ENCODE results near the gene OSGEP. TPM values are rescaled to one million over a fixed set of nuclear protein-coding genes. Genes with fewer than 3 reads are reported as not detected.

OSGEP gene
- polyA plus RNA-seq, 2 donors, result 22.8 to 34.7 TPM

- no peak overlapping the region for H3K4me3 ChIP-seq (ENCODE audit: low read depth in 1 of 2, low read length in 2 of 2)
- no peaks in the 10 kb centered on the region for H3K4me1 ChIP-seq (ENCODE audit: control insufficient read depth in 2 of 2, insufficient read depth in 2 of 2, low read length in 1 of 2)
- H3K9me3 ChIP-seq (ENCODE audit: control insufficient read depth in 2 of 2, insufficient read depth in 1 of 2, low read depth in 1 of 2, low read length in 1 of 2), result no peaks in the 10 kb centered on the region
- H3K27ac ChIP-seq (ENCODE audit: low read depth in 2 of 2, low read length in 1 of 2), result no peak overlapping the region
- peaks cover 20% of the 10 kb centered on the region in 2 donors for H3K36me3 ChIP-seq (ENCODE audit: control insufficient read depth in 2 of 2, insufficient read depth in 2 of 2, low read length in 1 of 2)
- H3K27me3 ChIP-seq (ENCODE audit: control insufficient read depth in 1 of 2, insufficient read depth in 2 of 2, low read length in 2 of 2), result no peaks in the 10 kb centered on the region
- WGBS, 2 donors, result 84 to 90% methylated on average over 2 of the region's 2 CpGs
Observed at GRCh38 chr14:20409226-20409625, 45.4 kb downstream of the OSGEP start.

- Histone ChIP-seq H3K36me3 (ENCODE audit: control insufficient read depth in 2 of 2, insufficient read depth in 2 of 2, low read length in 1 of 2) (peaks cover 23 to 26% of the 10 kb centered on the region in 2 donors), H3K4me1 (ENCODE audit: control insufficient read depth in 2 of 2, insufficient read depth in 2 of 2, low read length in 1 of 2) (no peaks in the 10 kb centered on the region), H3K4me3 (ENCODE audit: low read depth in 1 of 2, low read length in 2 of 2) (no peak overlapping the region), H3K9me3 (ENCODE audit: control insufficient read depth in 2 of 2, insufficient read depth in 1 of 2, low read depth in 1 of 2, low read length in 1 of 2) (no peaks in the 10 kb centered on the region), H3K27me3 (ENCODE audit: control insufficient read depth in 1 of 2, insufficient read depth in 2 of 2, low read length in 2 of 2) (no peaks in the 10 kb centered on the region), H3K27ac (ENCODE audit: low read depth in 2 of 2, low read length in 1 of 2) (no peak overlapping the region)
- WGBS, 2 donors, result 89 to 95% methylated on average over 11 of the region's 11 CpGs
Observed at GRCh38 chr14:20403521-20403920, 51.1 kb downstream of the OSGEP start.

- Histone ChIP-seq H3K36me3 (ENCODE audit: control insufficient read depth in 2 of 2, insufficient read depth in 2 of 2, low read length in 1 of 2) (peaks cover 10 to 17% of the 10 kb centered on the region in 2 donors), H3K27ac (ENCODE audit: low read depth in 2 of 2, low read length in 1 of 2) (peak overlapping the region in 1 of 2 donors; percentile 54), H3K9me3 (ENCODE audit: control insufficient read depth in 2 of 2, insufficient read depth in 1 of 2, low read depth in 1 of 2, low read length in 1 of 2) (no peaks in the 10 kb centered on the region), H3K27me3 (ENCODE audit: control insufficient read depth in 1 of 2, insufficient read depth in 2 of 2, low read length in 2 of 2) (no peaks in the 10 kb centered on the region), H3K4me1 (ENCODE audit: control insufficient read depth in 2 of 2, insufficient read depth in 2 of 2, low read length in 1 of 2) (no peaks in the 10 kb centered on the region), H3K4me3 (ENCODE audit: low read depth in 1 of 2, low read length in 2 of 2) (no peak overlapping the region)
- WGBS, 2 donors, result 62 to 76% methylated on average over 10 of the region's 10 CpGs
Observed at GRCh38 chr14:20400965-20401593, 53.5 kb downstream of the OSGEP start.

- H3K27ac ChIP-seq (ENCODE audit: low read depth in 2 of 2, low read length in 1 of 2), result peak overlapping the region in 1 of 2 donors; percentile 54
- H3K9me3 ChIP-seq (ENCODE audit: control insufficient read depth in 2 of 2, insufficient read depth in 1 of 2, low read depth in 1 of 2, low read length in 1 of 2), result no peaks in the 10 kb centered on the region
- no peaks in the 10 kb centered on the region for H3K4me1 ChIP-seq (ENCODE audit: control insufficient read depth in 2 of 2, insufficient read depth in 2 of 2, low read length in 1 of 2)
- H3K27me3 ChIP-seq (ENCODE audit: control insufficient read depth in 1 of 2, insufficient read depth in 2 of 2, low read length in 2 of 2), result no peaks in the 10 kb centered on the region
- WGBS, 2 donors, result 70 to 75% methylated on average over 1 of the region's 1 CpG
- no peak overlapping the region for H3K4me3 ChIP-seq (ENCODE audit: low read depth in 1 of 2, low read length in 2 of 2)
- peaks cover 13 to 19% of the 10 kb centered on the region in 2 donors for H3K36me3 ChIP-seq (ENCODE audit: control insufficient read depth in 2 of 2, insufficient read depth in 2 of 2, low read length in 1 of 2)
Observed at GRCh38 chr14:20400589-20400964, 54.0 kb downstream of the OSGEP start.

GRCh38 chr14:20397511-20397910 is 57.1 kb downstream of the OSGEP start:
- H3K4me1 ChIP-seq (ENCODE audit: control insufficient read depth in 2 of 2, insufficient read depth in 2 of 2, low read length in 1 of 2), result no peaks in the 10 kb centered on the region
- H3K4me3 ChIP-seq (ENCODE audit: low read depth in 1 of 2, low read length in 2 of 2), result no peak overlapping the region
- WGBS, 2 donors, result 85 to 93% methylated on average over 3 of the region's 3 CpGs
- no peaks in the 10 kb centered on the region for H3K27me3 ChIP-seq (ENCODE audit: control insufficient read depth in 1 of 2, insufficient read depth in 2 of 2, low read length in 2 of 2)
- peaks cover 13 to 17% of the 10 kb centered on the region in 2 donors for H3K36me3 ChIP-seq (ENCODE audit: control insufficient read depth in 2 of 2, insufficient read depth in 2 of 2, low read length in 1 of 2)
- no peaks in the 10 kb centered on the region for H3K9me3 ChIP-seq (ENCODE audit: control insufficient read depth in 2 of 2, insufficient read depth in 1 of 2, low read depth in 1 of 2, low read length in 1 of 2)
- no peak overlapping the region for H3K27ac ChIP-seq (ENCODE audit: low read depth in 2 of 2, low read length in 1 of 2)

Other genes with a start within 250 kb of the OSGEP start
- not detected for gene OR11H6, start 231.1 kb downstream of the OSGEP start, polyA plus RNA-seq
- not detected for gene OR11H7, start 225.8 kb downstream of the OSGEP start, polyA plus RNA-seq
- gene OR11H4, start 215.5 kb downstream of the OSGEP start, polyA plus RNA-seq, result not detected
- 1 to 10 TPM; 2.9 to 4.2 TPM for gene TTC5, start 148.9 kb downstream of the OSGEP start, polyA plus RNA-seq
- gene CCNB1IP1, start 121.5 kb downstream of the OSGEP start, polyA plus RNA-seq, result 10 to 100 TPM; 28.5 to 31.6 TPM
- 10 to 100 TPM; 11.5 to 13.3 TPM for gene PARP2, start 111.2 kb downstream of the OSGEP start, polyA plus RNA-seq
- 10 to 100 TPM in 1 of 2 donors, 1 to 10 TPM in 1; 7.9 to 14.6 TPM for gene TEP1, start 41.3 kb downstream of the OSGEP start, polyA plus RNA-seq
- gene KLHL33, start 18.6 kb downstream of the OSGEP start, polyA plus RNA-seq, result under 1 TPM; 0.06 to 0.07 TPM
- 100 to 1,000 TPM in 1 of 2 donors, 10 to 100 TPM in 1; 70.6 to 115 TPM for gene APEX1, start 414 bp upstream of the OSGEP start, polyA plus RNA-seq
- gene PIP4P1, start 6.6 kb upstream of the OSGEP start, polyA plus RNA-seq, result 10 to 100 TPM; 21.5 to 24.4 TPM
- gene PNP, start 14.6 kb upstream of the OSGEP start, polyA plus RNA-seq, result 100 to 1,000 TPM in 1 of 2 donors, 10 to 100 TPM in 1; 40.6 to 121 TPM
- under 1 TPM in 1 of 2 donors, not detected in 1; 0.10 TPM for gene RNASE10, start 50.7 kb upstream of the OSGEP start, polyA plus RNA-seq
- not detected for gene RNASE9, start 106.2 kb upstream of the OSGEP start, polyA plus RNA-seq
- gene RNASE11, start 133.2 kb upstream of the OSGEP start, polyA plus RNA-seq, result not detected
- gene RNASE12, start 136.6 kb upstream of the OSGEP start, polyA plus RNA-seq, result not detected
- not detected for gene OR6S1, start 186.9 kb upstream of the OSGEP start, polyA plus RNA-seq
- gene RNASE4, start 229.7 kb upstream of the OSGEP start, polyA plus RNA-seq, result 10 to 100 TPM in 1 of 2 donors, 1 to 10 TPM in 1; 4.4 to 18.6 TPM
- 1 to 10 TPM; 4.6 to 8.4 TPM for gene ANG, start 234.0 kb upstream of the OSGEP start, polyA plus RNA-seq

All from esophagus (tissue), 2 donors.